Endothelial cell of umbilical vein (primary cell): ENCODE measurements around the gene TRNT1. TPM values are rescaled to one million over a fixed set of nuclear protein-coding genes. Genes with fewer than 3 reads are reported as not detected.

Experiments used
- BruUV-seq: library from RNA; stranded (reverse); fragments of 400-500 nt; replicated peaks from 2 replicates; lab custom pipeline; 2021; lab: Mats Ljungman, UMichigan
- CTCF ChIA-PET: fragments of 300-600, 350-600 bp; sonication (Branson Sonifier 250); formaldehyde crosslinking; loops from one replicate; lab custom pipeline; 2021; ENCODE audit warnings: antibody characterized with exemption, inconsistent platforms; lab: Charles Lee
- POLR2A ChIA-PET: fragments of 300-600, 350-600 bp; sonication (Branson Sonifier 250); formaldehyde crosslinking; loops from one replicate; lab custom pipeline; 2021; ENCODE audit warnings: antibody characterized with exemption, inconsistent platforms; lab: Charles Lee
- DNase-seq: peaks from one replicate; pipeline ENCODE4 v3.0.0-alpha.2; 2011; ENCODE audit warnings: low read depth, low spot score
- FAIRE-seq: peaks from 2 replicates; lab custom pipeline; 2011; peaks lifted over from hg19 to GRCh38; lab: Jason Lieb, UNC
- H2AFZ ChIP-seq: 2 replicates; pipeline ENCODE4 v1.6.0; 2012; ENCODE audit warnings: low read depth, low read length, control low read depth, inconsistent platforms
- H3K27ac ChIP-seq: 2 replicates; pipeline ENCODE4 v1.5.1; 2011; ENCODE audit warnings: low read depth, mild to moderate bottlenecking, control low read depth, low read length, moderate library complexity; ENCODE audit not compliant: insufficient read depth
- H3K27me3 ChIP-seq, 2 experiments: 2 replicates each; pipeline versions ENCODE4 v1.6.0 to v1.6.1; 2011; ENCODE audit warnings: low read length in 2 of 2, mixed read lengths in 1 of 2; ENCODE audit not compliant: control insufficient read depth in 2 of 2, insufficient read depth in 2 of 2
- H3K36me3 ChIP-seq, 2 experiments: 2 replicates in 1 of 2; 3 replicates in 1 of 2; pipeline ENCODE4 v1.5.1; 2011; ENCODE audit warnings: low read length in 2 of 2, mild to moderate bottlenecking in 1 of 2, moderate library complexity in 1 of 2; ENCODE audit not compliant: control insufficient read depth in 2 of 2, insufficient read depth in 2 of 2; ENCODE audit errors: extremely low read depth in 1 of 2
- H3K4me1 ChIP-seq: 3 replicates; pipeline ENCODE4 v1.5.1; 2011; ENCODE audit warnings: mild to moderate bottlenecking, low read length; ENCODE audit not compliant: control insufficient read depth, insufficient read depth; ENCODE audit errors: extremely low read depth
- H3K4me2 ChIP-seq: 2 replicates; pipeline ENCODE4 v1.6.1; 2011; ENCODE audit warnings: low read length, control low read depth, mixed read lengths; ENCODE audit not compliant: insufficient read depth
- H3K4me3 ChIP-seq, 3 experiments: fragments of 200-600 bp in 1 of 3; sonication (generic), shearing (Covaris generic) in 1 of 3; replicated peaks in 1 of 3; 2 replicates each; pipeline ENCODE4 v1.5.1; 2011 to 2016; ENCODE audit warnings: control low read depth in 3 of 3, low read length in 3 of 3, mild to moderate bottlenecking in 2 of 3, inconsistent platforms in 1 of 3, low read depth in 1 of 3, moderate library complexity in 1 of 3; ENCODE audit not compliant: insufficient read depth in 1 of 3
- H3K79me2 ChIP-seq: 2 replicates; pipeline ENCODE4 v1.6.0; 2012; ENCODE audit warnings: low read length, inconsistent platforms; ENCODE audit not compliant: control insufficient read depth, insufficient read depth
- H3K9ac ChIP-seq: replicated peaks from 2 replicates; pipeline ENCODE3; 2011; ENCODE audit warnings: low read length, control low read depth; ENCODE audit not compliant: insufficient read depth; ENCODE audit errors: extremely low read depth
- H3K9me1 ChIP-seq: replicated peaks from 3 replicates; pipeline ENCODE4 v1.6.0; 2011; ENCODE audit warnings: mild to moderate bottlenecking, low read length; ENCODE audit not compliant: control insufficient read depth, insufficient read depth; ENCODE audit errors: extremely low read depth
- H3K9me3 ChIP-seq: replicated peaks from 2 replicates; pipeline ENCODE4 v1.5.1; 2012; ENCODE audit warnings: low read length, inconsistent platforms; ENCODE audit not compliant: control insufficient read depth, insufficient read depth
- H4K20me1 ChIP-seq: replicated peaks from 2 replicates; pipeline ENCODE3; 2011; ENCODE audit warnings: mild to moderate bottlenecking, low read length; ENCODE audit not compliant: control insufficient read depth, insufficient read depth; ENCODE audit errors: extremely low read depth
- CTCF ChIP-seq, 2 donors: IDR thresholded peaks; 1 replicate in 1 of 2; 2 replicates in 1 of 2; pipeline ENCODE4 v1.5.1; 2011; ENCODE audit warnings: low read length in 2 of 2, mild to moderate bottlenecking in 2 of 2, moderate library complexity in 2 of 2, control low read depth in 1 of 2, inconsistent platforms in 1 of 2, low read depth in 1 of 2; ENCODE audit not compliant: insufficient read depth in 1 of 2; ENCODE audit errors: extremely low read depth in 1 of 2
- EZH2 ChIP-seq: IDR thresholded peaks from 2 replicates; pipeline ENCODE4 v1.6.1; 2012; ENCODE audit warnings: borderline replicate concordance, low read depth, mild to moderate bottlenecking, moderate library complexity, low read length, inconsistent platforms; ENCODE audit not compliant: severe bottlenecking
- FOS ChIP-seq: IDR thresholded peaks from 2 replicates; pipeline ENCODE4 v1.6.1; 2011; ENCODE audit warnings: mild to moderate bottlenecking, low read length, moderate library complexity, borderline replicate concordance; ENCODE audit not compliant: insufficient read depth
- GATA2 ChIP-seq: IDR thresholded peaks from 2 replicates; pipeline ENCODE4 v1.7.0; 2011; ENCODE audit warnings: low read depth, mild to moderate bottlenecking, moderate library complexity, mixed read lengths, low read length; ENCODE audit not compliant: insufficient read length, insufficient read depth
- MYC ChIP-seq: IDR thresholded peaks from one replicate; pipeline ENCODE4 v1.6.1; 2011; ENCODE audit warnings: mild to moderate bottlenecking, low read depth, low read length
- POLR2A ChIP-seq: IDR thresholded peaks from 2 replicates; pipeline ENCODE4 v1.6.1; 2012; ENCODE audit warnings: low read depth, mild to moderate bottlenecking, control low read depth, low read length
- POLR2AphosphoS5 ChIP-seq: IDR thresholded peaks from 2 replicates; pipeline ENCODE4 v1.6.1; 2012; ENCODE audit warnings: low read depth, mild to moderate bottlenecking, control low read depth, low read length, moderate library complexity; ENCODE audit not compliant: insufficient read depth
- dilution Hi-C: fragments of 300-500 bp; cut with MboI; formaldehyde crosslinking; loops from one replicate; pipeline ENCODE4 v1.15.0; 2019; ENCODE audit warnings: low sequenced_read_pairs; ENCODE audit not compliant: extremely low pct_ligation_motif_present
- intact Hi-C: fragments of 100-400 bp; cut with micrococcal nuclease; formaldehyde crosslinking; loops from one replicate; pipeline ENCODE4 v1.10.0; 2022
- polyA plus RNA-seq, 4 experiments: library from polyadenylated mRNA; depleted of rRNA in 3 of 4; stranded (reverse) in 3 of 4; unstranded in 1 of 4; fragments of >200 nt; gene quantifications; 2 replicates each; pipeline versions ENCODE4 v1.2.1 to v1.2.3, GENCODE V29; 2011 to 2012; ENCODE audit warnings: missing spikeins in 1 of 4
- total RNA-seq: library from RNA; stranded (reverse); gene quantifications from 2 replicates; pipeline ENCODE4 v1.2.3, GENCODE V29; 2021

The TRNT1 gene
- total and polyA plus RNA-seq, 2 donors (not counting 3 experiments of a cell fraction or from before 2014, with no cell fraction given) = 4.6 to 21.3 TPM

DNA sequence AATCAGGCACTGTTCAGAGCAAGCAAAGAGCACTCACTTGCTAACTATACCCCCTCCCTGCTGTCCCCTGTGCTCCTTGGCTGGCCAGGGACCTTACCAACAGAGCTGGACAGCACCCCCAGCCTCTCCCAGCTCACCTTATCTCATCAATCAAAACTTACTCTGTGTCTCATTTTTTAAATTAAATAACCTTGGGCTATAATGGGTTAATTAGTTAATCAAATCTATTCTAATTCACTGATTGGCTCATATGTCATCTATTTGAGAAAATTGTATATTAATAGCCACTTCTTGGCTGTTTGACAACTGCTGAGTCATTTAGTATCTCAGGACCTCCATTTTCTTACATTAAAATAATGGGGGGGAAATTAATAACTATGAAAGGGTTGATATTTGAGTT lies 39.5 kb upstream of the TRNT1 start:
- Histone ChIP-seq H3K9me3 (peaks cover 2% of the 10 kb centered on the region), H3K9me1 (no peaks in the 10 kb centered on the region), H3K9ac (no peak overlapping the region), H2AFZ (no peak overlapping the region), H3K79me2 (no peaks in the 10 kb centered on the region), H3K4me1 (no peaks in the 10 kb centered on the region), H3K27ac (no peak overlapping the region), H3K27me3 (no peaks in the 10 kb centered on the region), H4K20me1 (no peaks in the 10 kb centered on the region), H3K4me2 (no peak overlapping the region), H3K36me3 (no peaks in the 10 kb centered on the region), H3K4me3 (no peak overlapping the region)
- dilution Hi-C loops = no loop called here
- CTCF ChIA-PET = no interaction called here
- TF ChIP-seq MYC (no peak), POLR2AphosphoS5 (no peak)
- DNase-seq = no peak
- POLR2A ChIA-PET = no interaction called here
- no peak for FAIRE-seq
- BruUV-seq = no TSS peak
- intact Hi-C loops = no loop called here

DNA sequence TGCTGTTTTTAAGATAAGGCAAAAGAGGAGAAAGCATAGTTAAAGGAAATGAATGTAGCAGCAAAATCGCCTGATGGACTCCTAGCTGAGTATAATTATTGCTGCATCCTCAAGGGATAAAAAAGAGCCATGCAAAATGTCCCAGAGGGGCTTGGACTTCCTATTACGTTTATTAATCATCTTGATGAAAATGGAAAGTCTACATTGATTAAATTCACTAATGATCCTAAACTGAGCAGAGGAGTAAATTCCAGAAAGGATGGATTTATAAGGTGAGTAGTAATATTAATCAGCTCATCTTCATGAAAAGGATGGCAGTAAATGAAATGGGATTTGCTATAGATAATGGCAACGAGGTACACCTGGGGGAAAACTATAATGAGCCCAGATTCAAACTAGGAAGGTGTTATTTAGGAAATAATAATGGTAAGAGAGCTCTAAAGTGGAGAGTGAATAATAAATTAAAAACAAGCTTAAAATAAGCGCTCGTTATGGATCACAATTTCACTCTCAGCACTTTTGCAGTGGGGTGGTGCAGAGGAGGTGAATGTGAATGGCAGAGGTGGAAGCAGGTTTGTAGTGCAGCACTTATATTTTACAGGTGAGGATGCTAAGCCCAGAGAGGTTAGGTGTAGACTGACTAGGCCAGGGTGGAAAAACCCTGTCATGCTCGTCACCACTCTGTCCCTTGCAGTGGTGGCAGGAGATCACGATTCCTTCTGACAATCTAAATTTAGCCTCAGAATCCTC lies 38.8 kb upstream of the TRNT1 start:
- DNase-seq (no peak), FAIRE-seq (no peak)
- dilution Hi-C loops (no loop called here), intact Hi-C loops (no loop called here)
- ChIA-PET POLR2A (no interaction called here), CTCF (no interaction called here)
- Histone ChIP-seq H3K4me1 (no peaks in the 10 kb centered on the region), H3K4me2 (no peak overlapping the region), H4K20me1 (no peaks in the 10 kb centered on the region), H3K36me3 (no peaks in the 10 kb centered on the region), H3K9me1 (no peaks in the 10 kb centered on the region), H2AFZ (no peak overlapping the region), H3K79me2 (no peaks in the 10 kb centered on the region), H3K4me3 (no peak overlapping the region), H3K9ac (no peak overlapping the region), H3K9me3 (peaks cover 2% of the 10 kb centered on the region), H3K27ac (no peak overlapping the region), H3K27me3 (no peaks in the 10 kb centered on the region)
- TF ChIP-seq FOS = no peak
- no peak for TF ChIP-seq MYC
- TF ChIP-seq CTCF (IDR thresholded peaks at IDR 0.05; ENCODE audit: extremely low read depth in 1 of 2, insufficient read depth in 1 of 2, low read depth in 1 of 2, low read length in 2 of 2) = no peak
- TF ChIP-seq GATA2 = no peak
- no peak for TF ChIP-seq POLR2A
- TF ChIP-seq EZH2 = no peak
- no TSS peak for BruUV-seq
